ENCODE measurements around the gene TIAM2.

Gene TIAM2

GRCh38 chr6:155250701-155251381, 255.7 kb downstream of the TIAM2 start:
- DNase-seq (ENCODE audit: low read depth): no peak
- no peak for TF ChIP-seq CTCF (IDR thresholded peaks at IDR 0.05; ENCODE audit: control insufficient read depth, extremely low read depth, insufficient read depth)
- H3K4me3 ChIP-seq (ENCODE audit: low read depth, low read length): no peak overlapping the region

- H3K4me3 ChIP-seq (ENCODE audit: low read depth, low read length): no peak overlapping the region
- no peak for TF ChIP-seq CTCF (IDR thresholded peaks at IDR 0.05; ENCODE audit: control insufficient read depth, extremely low read depth, insufficient read depth)
- DNase-seq (ENCODE audit: low read depth): no peak
These were observed 257.5 kb downstream of the TIAM2 start for GRCh38 chr6:155252581-155252980.

- DNase-seq (ENCODE audit: low read depth): no peak
- no peak overlapping the region for H3K4me3 ChIP-seq (ENCODE audit: low read depth, low read length)
- no peak for TF ChIP-seq CTCF (IDR thresholded peaks at IDR 0.05; ENCODE audit: control insufficient read depth, extremely low read depth, insufficient read depth)
These were observed 258.2 kb downstream of the TIAM2 start for GRCh38 chr6:155253337-155253736.

GRCh38 chr6:155254139-155254538, 259.0 kb downstream of the TIAM2 start:
- DNase-seq (ENCODE audit: low read depth): no peak
- H3K4me3 ChIP-seq (ENCODE audit: low read depth, low read length): no peak overlapping the region
- no peak for TF ChIP-seq CTCF (IDR thresholded peaks at IDR 0.05; ENCODE audit: control insufficient read depth, extremely low read depth, insufficient read depth)

- DNase-seq (ENCODE audit: low read depth): no peak
- H3K4me3 ChIP-seq (ENCODE audit: low read depth, low read length): no peak overlapping the region
- TF ChIP-seq CTCF (IDR thresholded peaks at IDR 0.05; ENCODE audit: control insufficient read depth, extremely low read depth, insufficient read depth): no peak
These were observed 261.1 kb downstream of the TIAM2 start for GRCh38 chr6:155256122-155256795.

- DNase-seq (ENCODE audit: low read depth): no peak
- TF ChIP-seq CTCF (IDR thresholded peaks at IDR 0.05; ENCODE audit: control insufficient read depth, extremely low read depth, insufficient read depth): no peak
- no peak overlapping the region for H3K4me3 ChIP-seq (ENCODE audit: low read depth, low read length)
These were observed 262.7 kb downstream of the TIAM2 start for GRCh38 chr6:155257796-155258195.
